T-cell (primary cell): ENCODE data around the gene UMAD1. TPM values are rescaled to one million over a fixed set of nuclear protein-coding genes. Genes with fewer than 3 reads are reported as not detected.

Experiments used
- ATAC-seq, 4 experiments: fragments of 200-7000 bp in 3 of 4; fragments of 150-1000 bp in 1 of 4; cut with Tn5 transposase; replicated peaks in 1 of 4; 1 replicate in 3 of 4; 2 replicates in 1 of 4; pipeline ENCODE4 v1.10.0; 2021; ENCODE audit warnings: moderate library complexity in 3 of 4, mild to moderate bottlenecking in 2 of 4, moderate number of reproducible peaks in 1 of 4
- CTCF ChIA-PET, 2 donors: fragments of 300-600 bp; sonication (Branson Sonifier 250); formaldehyde crosslinking; loops; one replicate each; lab custom pipeline; 2022; ENCODE audit warnings: antibody characterized with exemption in 2 of 2; lab: Charles Lee
- POLR2A ChIA-PET, 2 donors: fragments of 300-600 bp; sonication (Branson Sonifier 250); formaldehyde crosslinking; loops; one replicate each; lab custom pipeline; 2022; ENCODE audit warnings: antibody characterized with exemption in 2 of 2; lab: Charles Lee
- DNase-seq, 35 experiments: peaks; one replicate each; pipeline versions ENCODE4 v3.0.0 to v3.0.0-alpha.2; 2013 to 2023
- H3K27ac ChIP-seq: one replicate; pipeline ENCODE4 v1.5.1; 2013; ENCODE audit warnings: low read length
- H3K27me3 ChIP-seq, 2 experiments: replicated peaks in 1 of 2; 1 replicate in 1 of 2; 2 replicates in 1 of 2; pipeline versions ENCODE4 v1.6.1 to v1.7.0; 2013; ENCODE audit warnings: low read length in 1 of 2, mixed read lengths in 1 of 2; ENCODE audit not compliant: control insufficient read depth in 2 of 2, insufficient read depth in 2 of 2; ENCODE audit errors: extremely low read depth in 1 of 2
- H3K36me3 ChIP-seq, 2 donors: 1 replicate in 1 of 2; 2 replicates in 1 of 2; pipeline versions ENCODE4 v1.6.1 to v1.7.0; 2013; ENCODE audit warnings: low read length in 1 of 2; ENCODE audit not compliant: control insufficient read depth in 2 of 2, insufficient read depth in 1 of 2; ENCODE audit errors: extremely low read depth in 1 of 2
- H3K4me1 ChIP-seq, 2 experiments: 1 replicate in 1 of 2; 2 replicates in 1 of 2; pipeline versions ENCODE4 v1.6.1 to v1.7.0; 2013; ENCODE audit warnings: low read length in 2 of 2, mixed read lengths in 1 of 2; ENCODE audit not compliant: insufficient read depth in 2 of 2, control insufficient read depth in 1 of 2; ENCODE audit errors: extremely low read depth in 1 of 2
- H3K4me3 ChIP-seq, 2 donors: 1 replicate in 1 of 2; 2 replicates in 1 of 2; pipeline versions ENCODE4 v1.5.1 to v1.7.0; 2013; ENCODE audit warnings: mild to moderate bottlenecking in 2 of 2, low read length in 1 of 2, moderate library complexity in 1 of 2; ENCODE audit not compliant: control insufficient read depth in 1 of 2; ENCODE audit errors: extremely low read depth in 1 of 2
- H3K9me3 ChIP-seq: 2 replicates; pipeline ENCODE4 v1.7.0; 2013
- H3K27ac Mint-ChIP-seq, 2 donors: one replicate each; pipeline ENCODE4 v1.8.0; 2020 to 2021; ENCODE audit warnings: mild to moderate bottlenecking in 2 of 2, mixed read lengths in 2 of 2
- H3K27me3 Mint-ChIP-seq, 2 donors: one replicate each; pipeline ENCODE4 v1.8.0; 2021 to 2022; ENCODE audit warnings: mixed read lengths in 2 of 2
- H3K36me3 Mint-ChIP-seq: one replicate; pipeline ENCODE4 v1.8.0; 2021; ENCODE audit warnings: mixed read lengths
- H3K4me1 Mint-ChIP-seq, 3 donors: one replicate each; pipeline ENCODE4 v1.8.0; 2020 to 2022; ENCODE audit warnings: mixed read lengths in 3 of 3, mild to moderate bottlenecking in 1 of 3
- H3K4me3 Mint-ChIP-seq, 3 donors: one replicate each; pipeline ENCODE4 v1.8.0; 2020 to 2022; ENCODE audit warnings: mild to moderate bottlenecking in 3 of 3, mixed read lengths in 3 of 3, moderate library complexity in 3 of 3
- H3K9me3 Mint-ChIP-seq, 3 donors: one replicate each; pipeline ENCODE4 v1.8.0; 2020 to 2022; ENCODE audit warnings: mixed read lengths in 3 of 3
- WGBS: methylation state at CpG from one replicate; pipeline ENCODE4 v1.1.5; 2013; ENCODE audit warnings: missing lambda C conversion rate; ENCODE audit not compliant: insufficient coverage; 5-methylcytosine and 5-hydroxymethylcytosine counted together
- total RNA-seq, 35 experiments: library from RNA in 6 of 35; stranded (reverse) in 6 of 35; fragments of 120-200 nt in 1 of 35; gene quantifications; one replicate each; pipeline versions ENCODE4 v1.2.1 to v1.2.4 and lab custom pipeline; 2013 to 2026

UMAD1 gene
- total RNA-seq, 5 donors from 2014 or later (not counting 1 experiment from before 2014, with no cell fraction given): 13.8 to 19.8 (median 16.6) TPM

GRCh38 chr7:7720193-7720592 lies 79.6 kb downstream of the UMAD1 start:
- Mint-ChIP-seq H3K4me1 (peaks cover 13 to 19% (median 15%) of the 10 kb centered on the region in 3 donors), H3K4me3 (no peak overlapping the region), H3K9me3 (no peaks in the 10 kb centered on the region), H3K36me3 (peaks cover 27% of the 10 kb centered on the region), H3K27ac (no peak overlapping the region), H3K27me3 (no peaks in the 10 kb centered on the region)
- ChIA-PET POLR2A (no interaction called here), CTCF (interaction anchor here in 1 of 2 donors (0.7 kb wide), 2 partner anchors 286 to 492 kb away, joined by 3 read pairs; no protein-coding TSS in a partner anchor)
- peaks cover 0 to 2% of the 10 kb centered on the region in 2 experiments for H3K4me1 ChIP-seq
- WGBS: no CpG with 5 or more reads among the region's 1 CpG
- H3K27ac ChIP-seq: no peak overlapping the region
- DNase-seq: no peak
- H3K9me3 ChIP-seq: no peaks in the 10 kb centered on the region
- H3K4me3 ChIP-seq: no peak overlapping the region
- ATAC-seq: no peak
- no peaks in the 10 kb centered on the region for H3K36me3 ChIP-seq
- H3K27me3 ChIP-seq: no peaks in the 10 kb centered on the region

GRCh38 chr7:7720750-7721621 lies 80.4 kb downstream of the UMAD1 start:
- peaks cover 0 to 4% (median 0%) of the 10 kb centered on the region in 3 donors for H3K9me3 Mint-ChIP-seq
- H3K36me3 Mint-ChIP-seq: peaks cover 32% of the 10 kb centered on the region
- Histone ChIP-seq H3K4me3 (no peak overlapping the region), H3K9me3 (no peaks in the 10 kb centered on the region), H3K36me3 (no peaks in the 10 kb centered on the region), H3K27me3 (no peaks in the 10 kb centered on the region), H3K4me1 (peaks cover 0 to 2% of the 10 kb centered on the region in 2 experiments), H3K27ac (no peak overlapping the region)
- peaks cover 13 to 24% (median 15%) of the 10 kb centered on the region in 3 donors for H3K4me1 Mint-ChIP-seq
- WGBS: 64% methylated on average over 2 of the region's 5 CpGs
- no peak for DNase-seq
- H3K27me3 Mint-ChIP-seq: no peaks in the 10 kb centered on the region
- POLR2A ChIA-PET: no interaction called here
- H3K4me3 Mint-ChIP-seq: no peak overlapping the region
- H3K27ac Mint-ChIP-seq: no peak overlapping the region
- CTCF ChIA-PET: interaction anchor here (0.5 to 0.8 kb wide), 2 partner anchors 11 to 313 kb away, joined by 3 read pairs; no protein-coding TSS in a partner anchor
- no peak for ATAC-seq

- H3K9me3 Mint-ChIP-seq: no peaks in the 10 kb centered on the region
Measured at GRCh38 chr7:7731732-7732131, 91.2 kb downstream of the UMAD1 start.

GRCh38 chr7:7732621-7733281 lies 92.2 kb downstream of the UMAD1 start:
- DNase-seq: no peak
- ChIA-PET CTCF (no interaction called here), POLR2A (no interaction called here)
- no peak for ATAC-seq
- Histone ChIP-seq H3K4me1 (no peaks in the 10 kb centered on the region), H3K27me3 (no peaks in the 10 kb centered on the region), H3K27ac (no peak overlapping the region), H3K36me3 (no peaks in the 10 kb centered on the region), H3K9me3 (no peaks in the 10 kb centered on the region), H3K4me3 (no peak overlapping the region)
- no peaks in the 10 kb centered on the region for H3K27me3 Mint-ChIP-seq
- no peak overlapping the region for H3K27ac Mint-ChIP-seq
- no peak overlapping the region for H3K4me3 Mint-ChIP-seq
- peaks cover 11% of the 10 kb centered on the region for H3K36me3 Mint-ChIP-seq
- 90% methylated on average over 2 of the region's 4 CpGs for WGBS
- peaks cover 0 to 14% (median 2%) of the 10 kb centered on the region in 3 donors for H3K4me1 Mint-ChIP-seq
- no peaks in the 10 kb centered on the region for H3K9me3 Mint-ChIP-seq

More at GRCh38 chr7:7731732-7732131, 91.2 kb downstream of the UMAD1 start:
- Histone ChIP-seq H3K4me3 (no peak overlapping the region), H3K27ac (no peak overlapping the region), H3K4me1 (no peaks in the 10 kb centered on the region), H3K36me3 (no peaks in the 10 kb centered on the region), H3K27me3 (no peaks in the 10 kb centered on the region), H3K9me3 (no peaks in the 10 kb centered on the region)
- H3K4me3 Mint-ChIP-seq: no peak overlapping the region
- H3K4me1 Mint-ChIP-seq: peaks cover 0 to 11% (median 2%) of the 10 kb centered on the region in 3 donors
- H3K36me3 Mint-ChIP-seq: peaks cover 11% of the 10 kb centered on the region
- ATAC-seq (no peak), DNase-seq (no peak)
- no peak overlapping the region for H3K27ac Mint-ChIP-seq
- no peaks in the 10 kb centered on the region for H3K27me3 Mint-ChIP-seq
- CTCF ChIA-PET: interaction anchor here (0.6 to 1.5 kb wide), 3 partner anchors 10 to 56 kb away, joined by 3 to 4 read pairs (median 3); no protein-coding TSS in a partner anchor
- POLR2A ChIA-PET: interaction anchor here in 1 of 2 donors (0.5 to 0.7 kb wide), 2 partner anchors 18 to 40 kb away, joined by 4 to 7 read pairs; no protein-coding TSS in a partner anchor

GRCh38 chr7:7736671-7737070 lies 96.1 kb downstream of the UMAD1 start:
- no peak overlapping the region for H3K4me3 Mint-ChIP-seq
- ChIA-PET CTCF (interaction anchor here in 1 of 2 donors (0.6 kb wide), 1 partner anchor 571 kb away, joined by 3 read pairs; no protein-coding TSS in a partner anchor), POLR2A (interaction anchor here in 1 of 2 donors (0.5 kb wide), 1 partner anchor 128 kb away, joined by 4 read pairs; no protein-coding TSS in a partner anchor)
- Histone ChIP-seq H3K4me1 (peaks cover 0 to 3% of the 10 kb centered on the region in 2 experiments), H3K27me3 (no peaks in the 10 kb centered on the region), H3K9me3 (no peaks in the 10 kb centered on the region), H3K27ac (no peak overlapping the region), H3K4me3 (no peak overlapping the region), H3K36me3 (no peaks in the 10 kb centered on the region)
- peaks cover 5 to 28% (median 17%) of the 10 kb centered on the region in 3 donors for H3K4me1 Mint-ChIP-seq
- H3K9me3 Mint-ChIP-seq: no peaks in the 10 kb centered on the region
- DNase-seq: no peak
- 83% methylated on average over 1 of the region's 2 CpGs for WGBS
- no peaks in the 10 kb centered on the region for H3K27me3 Mint-ChIP-seq
- H3K27ac Mint-ChIP-seq: no peak overlapping the region
- peaks cover 14% of the 10 kb centered on the region for H3K36me3 Mint-ChIP-seq
- ATAC-seq: no peak

- Histone ChIP-seq H3K4me3 (no peak overlapping the region), H3K27ac (no peak overlapping the region), H3K9me3 (no peaks in the 10 kb centered on the region), H3K36me3 (no peaks in the 10 kb centered on the region), H3K4me1 (peaks cover 0 to 3% of the 10 kb centered on the region in 2 experiments), H3K27me3 (no peaks in the 10 kb centered on the region)
- Mint-ChIP-seq H3K27ac (no peak overlapping the region), H3K36me3 (peaks cover 20% of the 10 kb centered on the region), H3K27me3 (no peaks in the 10 kb centered on the region), H3K4me3 (no peak overlapping the region), H3K9me3 (no peaks in the 10 kb centered on the region), H3K4me1 (peaks cover 5 to 25% (median 17%) of the 10 kb centered on the region in 3 donors)
- ChIA-PET CTCF (no interaction called here), POLR2A (interaction anchor here in 1 of 2 donors (0.6 kb wide), 1 partner anchor 253 kb away, joined by 3 read pairs; no protein-coding TSS in a partner anchor)
- ATAC-seq (no peak), DNase-seq (no peak)
Measured at GRCh38 chr7:7737674-7738073, 97.1 kb downstream of the UMAD1 start.
